ENCODE measurements around the gene IFT25. TPM values are rescaled to one million over a fixed set of nuclear protein-coding genes. Genes with fewer than 3 reads are reported as not detected.

IFT25 gene
- total and polyA plus RNA-seq, 2 donors (not counting 3 experiments of a cell fraction or from before 2014, with no cell fraction given) = 13.0 to 34.0 TPM

GRCh38 chr1:53871773-53872484 is 73.6 kb downstream of the IFT25 start:
- BruUV-seq (replicated peaks) = no TSS peak
- dilution Hi-C loops (cut with MboI; ENCODE audit: extremely low pct_ligation_motif_present, low sequenced_read_pairs) = no loop called here
- ChIA-PET POLR2A (no interaction called here), CTCF (interaction anchor here (1.1 to 6.6 kb wide), 2 partner anchors 11 to 78 kb away, joined by 3 to 61 read pairs; no protein-coding TSS in a partner anchor)
- no peak for FAIRE-seq
- Histone ChIP-seq H3K36me3 (ENCODE audit: control insufficient read depth in 2 of 2, extremely low read depth in 1 of 2, insufficient read depth in 2 of 2, low read length in 2 of 2) (peaks cover 0 to 2% of the 10 kb centered on the region in 2 experiments), H3K4me1 (ENCODE audit: control insufficient read depth, extremely low read depth, insufficient read depth, low read length) (peaks cover 8% of the 10 kb centered on the region), H3K27ac (ENCODE audit: insufficient read depth, low read depth, low read length) (no peak overlapping the region), H3K9me3 (replicated peaks; ENCODE audit: control insufficient read depth, insufficient read depth, low read length) (no peaks in the 10 kb centered on the region), H3K9ac (replicated peaks; ENCODE audit: extremely low read depth, insufficient read depth, low read length) (no peak overlapping the region), H3K4me2 (ENCODE audit: insufficient read depth, low read length) (no peak overlapping the region), H4K20me1 (replicated peaks; ENCODE audit: control insufficient read depth, extremely low read depth, insufficient read depth, low read length) (no peaks in the 10 kb centered on the region), H3K4me3 (replicated peaks in 1 of 3; ENCODE audit: insufficient read depth in 1 of 3, low read depth in 1 of 3, low read length in 3 of 3) (no peak overlapping the region), H2AFZ (ENCODE audit: low read depth, low read length) (no peak overlapping the region), H3K27me3 (ENCODE audit: control insufficient read depth in 2 of 2, insufficient read depth in 2 of 2, low read length in 2 of 2) (no peaks in the 10 kb centered on the region), H3K79me2 (ENCODE audit: control insufficient read depth, insufficient read depth, low read length) (no peaks in the 10 kb centered on the region), H3K9me1 (replicated peaks; ENCODE audit: control insufficient read depth, extremely low read depth, insufficient read depth, low read length) (no peaks in the 10 kb centered on the region)
- DNase-seq (ENCODE audit: low read depth, low spot score) = no peak
- TF ChIP-seq POLR2AphosphoS5 (IDR thresholded peaks at IDR 0.05; ENCODE audit: insufficient read depth, low read depth, low read length) (no peak), EZH2 (IDR thresholded peaks at IDR 0.05; ENCODE audit: borderline replicate concordance, low read depth, low read length, severe bottlenecking) (no peak), GATA2 (IDR thresholded peaks at IDR 0.05; ENCODE audit: insufficient read depth, insufficient read length, low read depth, low read length) (no peak), MYC (IDR thresholded peaks at IDR 0.05; ENCODE audit: low read depth, low read length) (no peak), POLR2A (IDR thresholded peaks at IDR 0.05; ENCODE audit: low read depth, low read length) (no peak), FOS (IDR thresholded peaks at IDR 0.05; ENCODE audit: borderline replicate concordance, insufficient read depth, low read length) (no peak), CTCF (IDR thresholded peaks at IDR 0.05; ENCODE audit: extremely low read depth in 1 of 2, insufficient read depth in 1 of 2, low read depth in 1 of 2, low read length in 2 of 2) (no peak), JUN (IDR thresholded peaks at IDR 0.05; ENCODE audit: borderline replicate concordance, insufficient read depth, insufficient read length, low read depth) (no peak), MAX (IDR thresholded peaks at IDR 0.05; ENCODE audit: insufficient read depth, insufficient read length) (no peak)
- intact Hi-C loops (cut with micrococcal nuclease) = no loop called here

Other genes with a start within 250 kb of the IFT25 start
- not detected in 2 replicates for gene GLIS1, start 206.5 kb downstream of the IFT25 start, total RNA-seq
- 0.03 TPM in 1 of 2 replicates, not detected in the other for gene GLIS1, start 206.5 kb downstream of the IFT25 start, polyA plus RNA-seq
- gene NDC1, start 107.4 kb downstream of the IFT25 start, total RNA-seq = 29.2 and 30.2 TPM in 2 replicates
- 21.9 and 23.2 TPM in 2 replicates for gene NDC1, start 107.4 kb downstream of the IFT25 start, polyA plus RNA-seq
- 14.8 TPM in 2 replicates for gene YIPF1, start 55.9 kb downstream of the IFT25 start, total RNA-seq
- gene YIPF1, start 55.9 kb downstream of the IFT25 start, polyA plus RNA-seq = 26.2 and 28.1 TPM in 2 replicates
- not detected in 2 replicates for gene DIO1, start 51.5 kb downstream of the IFT25 start, total RNA-seq
- not detected in 2 replicates for gene DIO1, start 51.5 kb downstream of the IFT25 start, polyA plus RNA-seq
- gene LRRC42, start 651 bp upstream of the IFT25 start, total RNA-seq = 26.1 and 28.1 TPM in 2 replicates
- 21.8 and 25.3 TPM in 2 replicates for gene LRRC42, start 651 bp upstream of the IFT25 start, polyA plus RNA-seq
- gene LDLRAD1, start 72.5 kb upstream of the IFT25 start, total RNA-seq = not detected in 2 replicates
- not detected in 2 replicates for gene LDLRAD1, start 72.5 kb upstream of the IFT25 start, polyA plus RNA-seq
- gene TMEM59, start 107.5 kb upstream of the IFT25 start, total RNA-seq = 196 and 198 TPM in 2 replicates
- 189 and 281 TPM in 2 replicates for gene TMEM59, start 107.5 kb upstream of the IFT25 start, polyA plus RNA-seq
- gene TCEANC2, start 107.9 kb upstream of the IFT25 start, total RNA-seq = 5.1 and 6.1 TPM in 2 replicates
- gene TCEANC2, start 107.9 kb upstream of the IFT25 start, polyA plus RNA-seq = 2.8 and 3.2 TPM in 2 replicates
- 0.12 TPM in 1 of 2 replicates, not detected in the other for gene CDCP2, start 207.3 kb upstream of the IFT25 start, total RNA-seq
- gene CDCP2, start 207.3 kb upstream of the IFT25 start, polyA plus RNA-seq = 0.10 TPM in 1 of 2 replicates, not detected in the other

Measured in endothelial cell of umbilical vein (primary cell).